HG03342 (cell line): Measurements from ENCODE around the gene HCAR2.
"Not testable (repeated sequence)": the region's sequence is repeated elsewhere in the genome, so short reads cannot be mapped to it uniquely, and the experiment has no call there.

ENCODE experiments used
- ATAC-seq: cut with Tn5 transposase; IDR thresholded peaks from one replicate; pipeline ENCODE4 v1.9.1; 2021; ENCODE audit warnings: mild to moderate bottlenecking, moderate library complexity; ENCODE audit not compliant: unreplicated experiment

The HCAR2 gene

GRCh38 chr12:122721057-122721545, 17.9 kb upstream of the HCAR2 start:
- ATAC-seq: no peak

- ATAC-seq: not testable (repeated sequence)
Measured at GRCh38 chr12:122716658-122717057, 13.5 kb upstream of the HCAR2 start, which contains the start of gene HCAR3. Gene HCAR3, minus strand, starts transcription at chr12:122716811. Its CDS starts 74 bp downstream, at chr12:122716737.

GRCh38 chr12:122715211-122715610, 12.1 kb upstream of the HCAR2 start:
- not testable (repeated sequence) for ATAC-seq

DNA sequence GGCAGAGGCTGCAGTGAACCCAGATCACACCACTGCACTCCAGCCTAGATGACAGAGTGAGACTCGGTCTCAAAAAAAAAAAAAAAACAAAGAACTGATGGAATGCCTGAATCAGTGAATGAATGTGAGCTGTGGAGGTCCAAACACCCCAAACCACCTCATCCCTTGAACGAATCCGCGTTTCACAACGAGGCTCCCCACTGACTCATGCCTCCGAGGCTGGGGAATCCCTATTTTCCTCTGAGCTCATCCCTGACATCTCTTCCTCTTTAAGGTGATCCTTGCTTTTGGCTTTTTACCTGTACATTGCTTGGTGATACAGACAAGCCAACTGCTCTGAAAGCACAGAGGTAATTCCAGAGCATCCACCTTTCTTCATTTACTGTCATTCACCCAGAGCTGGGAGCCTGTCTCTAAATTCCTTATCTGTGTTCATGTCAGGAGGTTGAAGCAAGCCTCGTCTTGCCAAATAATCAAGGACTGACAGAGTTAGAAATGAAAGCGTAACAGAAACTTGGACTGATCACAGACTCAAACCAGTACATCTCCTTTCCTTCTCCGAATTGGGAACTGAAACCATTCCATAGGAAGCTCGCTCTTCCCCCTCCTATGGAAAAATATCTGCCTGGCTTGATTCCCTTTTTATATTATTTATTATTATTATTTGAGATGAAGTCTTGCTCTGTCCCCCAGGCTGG, 10.5 kb upstream of the HCAR2 start:
- not testable (repeated sequence) for ATAC-seq

DNA sequence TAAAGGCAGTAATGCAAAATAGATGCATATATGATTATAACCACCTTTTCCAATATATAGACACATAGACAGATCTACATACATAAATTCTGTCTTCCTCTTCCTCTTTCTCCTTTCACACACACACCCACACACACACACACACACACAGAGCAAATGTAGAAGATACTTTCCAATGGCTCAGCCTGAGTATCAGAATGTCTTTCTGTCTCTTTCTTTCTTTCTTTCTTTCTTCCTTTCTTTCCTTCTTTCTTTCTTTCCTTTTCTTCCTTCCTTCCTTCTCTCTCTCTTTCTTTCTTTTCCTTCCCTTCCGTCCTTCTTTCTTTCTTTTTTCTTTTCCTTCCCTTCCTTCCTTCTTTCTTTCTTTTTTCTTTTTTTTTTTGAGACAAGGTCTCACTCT, 8.1 kb upstream of the HCAR2 start:
- not testable (repeated sequence) for ATAC-seq

- not testable (repeated sequence) for ATAC-seq
Measured at GRCh38 chr12:122710341-122710740, 7.2 kb upstream of the HCAR2 start.

GRCh38 chr12:122709287-122709686, 6.1 kb upstream of the HCAR2 start:
- not testable (repeated sequence) for ATAC-seq

DNA sequence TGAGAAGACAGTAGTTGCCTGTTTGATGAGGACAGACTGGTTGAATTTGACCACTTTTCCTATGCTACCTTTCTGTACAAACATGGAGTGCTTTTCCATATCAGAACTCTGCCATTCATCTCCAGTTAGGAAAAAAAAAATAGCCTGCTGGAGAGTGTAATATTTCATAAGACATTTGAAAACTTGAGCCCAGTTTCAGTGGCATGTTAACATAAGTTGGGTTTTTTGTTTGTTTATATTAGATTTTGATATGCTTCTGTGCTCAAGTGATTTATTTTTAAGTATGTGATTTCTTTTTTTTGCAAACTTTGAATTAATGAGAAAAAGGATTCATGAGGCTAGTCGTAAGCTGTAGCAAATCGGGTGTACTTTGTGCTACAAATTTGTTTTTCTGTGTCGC, 684 bp upstream of the HCAR2 start:
- ATAC-seq: not testable (repeated sequence)

- not testable (repeated sequence) for ATAC-seq
Measured at GRCh38 chr12:122701481-122701880, 1.7 kb downstream of the HCAR2 start.

GRCh38 chr12:122700038-122700710, 3.0 kb downstream of the HCAR2 start:
- not testable (repeated sequence) for ATAC-seq

GRCh38 chr12:122696922-122697321, 6.2 kb downstream of the HCAR2 start:
- not testable (repeated sequence) for ATAC-seq

DNA sequence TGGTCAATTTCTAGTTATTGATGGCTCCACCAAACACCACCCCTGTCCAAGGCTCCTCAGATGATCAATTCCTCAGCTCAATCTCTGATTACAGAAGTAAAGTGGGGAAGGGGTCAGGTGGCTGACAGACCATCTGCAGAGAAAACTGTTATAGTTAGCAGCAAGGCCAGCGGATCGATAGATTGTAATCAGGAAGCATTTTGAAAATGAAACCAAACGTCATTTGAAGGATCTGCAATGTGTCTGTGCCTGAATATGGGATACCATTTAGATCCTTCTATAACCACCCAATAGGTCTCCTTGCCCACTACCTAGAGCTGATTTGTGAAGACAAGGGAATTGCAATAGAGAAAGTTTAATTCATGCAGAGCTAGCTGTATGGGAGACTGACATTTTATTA, 11.6 kb downstream of the HCAR2 start:
- ATAC-seq: no peak

GRCh38 chr12:122688291-122688690, 14.9 kb downstream of the HCAR2 start:
- no peak for ATAC-seq

DNA sequence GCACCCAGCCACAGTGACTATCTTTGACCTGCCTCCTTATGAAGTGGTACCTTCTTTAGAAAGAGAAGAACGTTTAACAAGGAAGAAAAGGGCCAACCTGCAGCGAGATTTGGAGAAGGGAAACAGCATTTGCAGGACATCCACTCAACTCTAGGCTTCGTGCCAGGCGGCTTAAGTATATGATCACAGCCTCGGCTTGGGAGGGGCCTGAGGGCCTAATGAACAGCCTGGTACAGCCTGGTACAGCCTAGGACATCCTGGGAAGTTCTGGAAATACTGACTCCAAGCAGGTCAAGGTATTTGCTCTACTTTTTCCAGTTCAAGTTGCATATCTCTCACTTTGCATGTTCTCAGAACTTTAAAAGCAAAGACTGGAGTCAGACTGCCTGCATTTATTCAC, 16.1 kb downstream of the HCAR2 start:
- no peak for ATAC-seq

DNA sequence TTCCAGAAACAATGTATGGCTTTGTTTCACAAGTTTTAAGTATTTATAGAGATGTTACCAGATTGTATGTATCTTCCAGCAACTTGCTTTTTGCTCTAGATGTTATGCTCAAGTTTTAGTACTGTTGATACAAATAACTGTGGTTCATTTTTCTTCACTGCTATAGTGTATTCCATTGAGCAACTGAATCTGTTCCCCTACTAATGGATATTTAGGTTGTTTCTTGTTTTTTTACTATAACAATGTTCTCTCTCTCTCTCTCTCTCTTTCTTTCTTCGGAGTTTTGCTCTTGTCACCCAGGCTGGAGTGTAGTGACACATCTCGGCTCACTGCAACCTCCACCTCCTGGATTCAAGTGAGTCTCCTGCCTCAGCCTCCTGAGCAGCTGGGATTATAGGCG, 16.6 kb downstream of the HCAR2 start:
- ATAC-seq: no peak

- no peak for ATAC-seq
Measured at GRCh38 chr12:122684297-122684813, 18.8 kb downstream of the HCAR2 start.

- no peak for ATAC-seq
Measured at GRCh38 chr12:122681814-122682213, 21.3 kb downstream of the HCAR2 start.

- not testable (repeated sequence) for ATAC-seq
Measured at GRCh38 chr12:122680989-122681388, 22.2 kb downstream of the HCAR2 start.

DNA sequence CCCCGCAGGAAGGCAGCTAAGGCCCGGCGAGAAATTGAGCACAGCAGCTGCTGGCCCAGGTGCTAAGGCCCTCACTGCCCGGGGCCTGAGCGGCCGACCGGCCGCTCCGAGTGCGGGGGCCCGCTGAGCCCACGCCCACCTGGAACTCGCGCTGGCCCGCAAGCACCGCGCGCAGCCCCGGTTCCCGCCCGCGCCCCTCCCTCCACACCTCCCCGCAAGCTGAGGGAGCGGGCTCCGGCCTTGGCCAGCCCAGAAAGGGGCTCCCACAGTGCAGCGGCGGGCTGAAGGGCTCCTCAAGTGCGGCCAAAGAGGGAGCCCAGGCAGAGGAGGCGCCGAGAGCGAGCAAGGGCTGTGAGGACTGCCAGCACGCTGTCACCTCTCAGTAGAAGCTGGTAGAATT, 26.4 kb downstream of the HCAR2 start:
- not testable (repeated sequence) for ATAC-seq

DNA sequence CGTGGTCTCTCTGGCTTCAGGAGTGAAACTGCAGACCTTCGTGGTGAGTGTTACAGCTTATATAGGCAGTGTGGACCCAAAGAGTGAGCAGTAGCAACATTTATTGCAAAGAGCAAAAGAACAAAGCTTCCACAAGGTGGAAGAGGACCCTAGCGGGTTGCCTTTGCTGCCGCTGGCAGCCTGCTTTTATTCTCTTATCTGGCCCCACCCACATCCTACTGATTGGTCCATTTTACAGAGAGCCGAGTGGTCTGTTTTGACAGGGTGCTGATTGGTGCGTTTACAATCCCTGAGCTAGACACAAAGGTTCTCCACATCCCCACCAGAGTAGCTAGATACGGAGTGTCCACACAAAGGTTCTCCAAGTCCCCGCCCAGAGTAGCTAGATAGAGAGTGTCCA, 27.1 kb downstream of the HCAR2 start:
- not testable (repeated sequence) for ATAC-seq

DNA sequence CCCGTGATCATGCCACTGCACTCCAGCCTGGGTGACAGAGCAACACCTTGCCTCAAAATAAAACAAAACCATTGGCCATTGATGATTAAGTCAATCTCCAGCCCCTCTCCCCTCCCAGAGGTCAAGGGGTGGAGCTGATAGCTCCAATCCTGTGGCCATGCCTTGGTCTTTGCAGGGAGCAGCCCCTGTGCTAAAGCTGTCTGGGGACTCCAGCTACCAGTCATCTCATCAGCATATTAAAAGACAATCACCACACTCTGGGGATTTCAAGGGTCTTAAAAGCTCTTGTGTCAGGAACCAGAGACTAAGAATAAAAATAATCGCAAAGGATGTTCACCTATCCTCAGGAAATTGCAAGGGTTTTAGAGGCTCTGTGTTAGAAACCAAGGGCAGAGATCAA, 30.6 kb downstream of the HCAR2 start:
- no peak for ATAC-seq
